Measurements from ENCODE around the gene RBMS3.

- TF ChIP-seq CTCF (IDR thresholded peaks at IDR 0.05) (no peak), POLR2AphosphoS5 (IDR thresholded peaks at IDR 0.05) (no peak)
Measured at GRCh38 chr3:29696311-29696710, 415.4 kb downstream of the RBMS3 start.

All from upper lobe of left lung (tissue), 4 donors.